ENCODE results near the gene C12orf43.

C12orf43 gene

DNA sequence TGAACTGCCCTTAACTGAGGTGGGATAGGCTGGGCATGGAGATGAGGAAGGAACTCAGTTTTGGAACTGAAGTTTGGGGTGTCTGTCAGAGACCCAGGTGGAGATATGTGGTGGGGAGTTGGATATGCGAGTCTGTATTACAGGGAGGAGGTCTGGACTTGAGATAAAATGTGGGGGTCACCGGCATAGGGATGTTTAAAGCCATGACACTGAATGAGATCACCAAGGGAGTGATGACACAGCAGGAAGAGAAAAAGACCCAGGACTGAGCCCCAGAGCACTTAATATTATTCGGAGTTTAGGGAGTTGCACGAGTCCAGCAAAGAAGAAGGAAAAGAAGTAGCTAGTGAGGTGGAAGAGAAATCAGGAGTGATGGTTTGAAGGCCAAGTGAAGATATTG lies 26.8 kb upstream of the C12orf43 start:
- Histone ChIP-seq H3K9me3 (ENCODE audit: control insufficient read depth, insufficient read depth, low read length) (no peaks in the 10 kb centered on the region), H3K4me1 (ENCODE audit: insufficient read depth, low read length) (no peaks in the 10 kb centered on the region), H3K9ac (ENCODE audit: low read depth, low read length) (no peak overlapping the region), H3K36me3 (ENCODE audit: insufficient read depth, low read length) (no peaks in the 10 kb centered on the region)

- no peaks in the 10 kb centered on the region for H3K36me3 ChIP-seq (ENCODE audit: insufficient read depth, low read length)
- no peak within 1 kb of the TSS for H3K9ac ChIP-seq (ENCODE audit: low read depth, low read length)
- H3K4me1 ChIP-seq (ENCODE audit: insufficient read depth, low read length), result peaks cover 5% of the 10 kb centered on the region
- H3K9me3 ChIP-seq (ENCODE audit: control insufficient read depth, insufficient read depth, low read length), result no peaks in the 10 kb centered on the region
Observed at GRCh38 chr12:121038861-121039668, 22.8 kb upstream of the C12orf43 start, which contains the start of gene OASL. OASL (minus strand) TSS chr12:121039246; CDS start chr12:121038971, 275 bp downstream.

GRCh38 chr12:121036810-121037326 lies 20.6 kb upstream of the C12orf43 start:
- H3K4me1 ChIP-seq (ENCODE audit: insufficient read depth, low read length), result peaks cover 5% of the 10 kb centered on the region
- no peaks in the 10 kb centered on the region for H3K9me3 ChIP-seq (ENCODE audit: control insufficient read depth, insufficient read depth, low read length)
- H3K36me3 ChIP-seq (ENCODE audit: insufficient read depth, low read length), result no peaks in the 10 kb centered on the region
- H3K9ac ChIP-seq (ENCODE audit: low read depth, low read length), result no peak overlapping the region

- no peaks in the 10 kb centered on the region for H3K9me3 ChIP-seq (ENCODE audit: control insufficient read depth, insufficient read depth, low read length)
- no peaks in the 10 kb centered on the region for H3K36me3 ChIP-seq (ENCODE audit: insufficient read depth, low read length)
- no peak overlapping the region for H3K9ac ChIP-seq (ENCODE audit: low read depth, low read length)
- peaks cover 5% of the 10 kb centered on the region for H3K4me1 ChIP-seq (ENCODE audit: insufficient read depth, low read length)
Observed at GRCh38 chr12:121034616-121035305, 18.5 kb upstream of the C12orf43 start.

- Histone ChIP-seq H3K9ac (ENCODE audit: low read depth, low read length) (no peak overlapping the region), H3K9me3 (ENCODE audit: control insufficient read depth, insufficient read depth, low read length) (no peaks in the 10 kb centered on the region), H3K4me1 (ENCODE audit: insufficient read depth, low read length) (peaks cover 5% of the 10 kb centered on the region), H3K36me3 (ENCODE audit: insufficient read depth, low read length) (no peaks in the 10 kb centered on the region)
Observed at GRCh38 chr12:121033625-121034349, 17.5 kb upstream of the C12orf43 start.

DNA sequence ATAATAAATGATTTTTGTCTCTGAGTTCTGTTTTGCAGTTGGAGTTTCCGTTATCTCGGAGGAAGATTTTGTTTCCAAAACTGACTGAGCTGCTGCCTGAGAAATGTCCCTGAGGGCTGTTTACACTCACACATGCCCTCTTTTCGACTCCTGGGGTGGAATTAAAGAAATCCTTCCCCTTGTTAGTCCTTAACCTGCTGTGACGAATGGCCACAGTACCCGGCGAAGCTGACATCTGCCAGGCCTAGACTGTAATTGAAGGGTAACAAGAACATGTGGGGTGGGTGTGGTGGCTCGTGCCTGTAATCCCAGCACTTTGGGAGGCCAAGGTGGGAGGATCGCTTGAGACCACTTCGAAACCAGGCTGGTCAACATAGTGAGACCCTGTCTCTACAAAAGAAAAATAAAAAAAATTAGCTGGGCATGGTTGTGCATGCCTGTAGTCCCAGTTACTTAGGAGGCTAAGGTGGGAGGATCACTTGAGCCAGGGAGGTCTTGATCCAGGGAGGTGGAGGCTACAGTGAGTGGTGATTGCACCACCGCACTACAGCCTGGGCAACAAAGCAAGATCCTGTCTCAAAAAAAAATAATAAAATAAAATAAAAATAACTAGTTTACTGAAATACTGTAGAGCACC lies 14.4 kb upstream of the C12orf43 start:
- no peak overlapping the region for H3K9ac ChIP-seq (ENCODE audit: low read depth, low read length)
- H3K9me3 ChIP-seq (ENCODE audit: control insufficient read depth, insufficient read depth, low read length), result no peaks in the 10 kb centered on the region
- H3K4me1 ChIP-seq (ENCODE audit: insufficient read depth, low read length), result peaks cover 5% of the 10 kb centered on the region
- H3K36me3 ChIP-seq (ENCODE audit: insufficient read depth, low read length), result no peaks in the 10 kb centered on the region

DNA sequence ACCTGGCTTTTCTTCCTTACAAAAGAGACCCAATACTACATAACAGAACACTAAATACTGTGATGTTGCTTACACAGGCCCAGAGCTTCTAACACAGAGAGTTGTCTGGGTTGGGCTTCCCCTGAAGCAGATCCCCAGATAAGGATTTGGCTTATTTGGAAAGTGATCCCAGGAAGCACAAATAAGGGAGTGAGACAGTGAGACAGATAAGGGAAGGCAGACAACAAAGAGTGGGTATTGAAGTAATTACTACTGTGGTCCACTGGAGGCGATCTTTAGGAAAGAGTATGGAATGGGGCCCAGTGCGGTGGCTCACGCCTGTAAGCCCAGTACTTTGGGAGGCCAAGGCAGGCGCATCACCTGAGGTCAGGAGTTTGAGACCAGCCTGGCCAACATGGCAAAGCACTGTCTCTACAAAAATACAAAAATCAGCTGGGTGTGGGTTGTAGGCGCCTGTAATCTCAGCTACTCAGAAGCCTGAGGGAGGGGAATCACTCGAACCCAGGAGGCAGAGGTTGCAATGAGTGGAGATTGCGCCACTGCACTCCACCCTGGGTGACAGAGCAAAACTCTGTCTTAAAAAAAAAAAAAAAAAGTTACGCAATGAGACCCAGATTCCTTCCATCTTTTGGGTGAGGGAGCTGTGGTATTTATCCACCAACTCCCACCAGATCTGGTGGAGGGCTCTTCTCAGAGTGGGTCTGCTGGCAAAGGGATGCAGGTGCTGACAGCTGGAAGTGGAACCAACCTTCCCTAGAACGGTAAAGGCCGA lies 10.2 kb upstream of the C12orf43 start:
- H3K4me1 ChIP-seq (ENCODE audit: insufficient read depth, low read length), result no peaks in the 10 kb centered on the region; the same call in 1 of the 2 replicates

DNA sequence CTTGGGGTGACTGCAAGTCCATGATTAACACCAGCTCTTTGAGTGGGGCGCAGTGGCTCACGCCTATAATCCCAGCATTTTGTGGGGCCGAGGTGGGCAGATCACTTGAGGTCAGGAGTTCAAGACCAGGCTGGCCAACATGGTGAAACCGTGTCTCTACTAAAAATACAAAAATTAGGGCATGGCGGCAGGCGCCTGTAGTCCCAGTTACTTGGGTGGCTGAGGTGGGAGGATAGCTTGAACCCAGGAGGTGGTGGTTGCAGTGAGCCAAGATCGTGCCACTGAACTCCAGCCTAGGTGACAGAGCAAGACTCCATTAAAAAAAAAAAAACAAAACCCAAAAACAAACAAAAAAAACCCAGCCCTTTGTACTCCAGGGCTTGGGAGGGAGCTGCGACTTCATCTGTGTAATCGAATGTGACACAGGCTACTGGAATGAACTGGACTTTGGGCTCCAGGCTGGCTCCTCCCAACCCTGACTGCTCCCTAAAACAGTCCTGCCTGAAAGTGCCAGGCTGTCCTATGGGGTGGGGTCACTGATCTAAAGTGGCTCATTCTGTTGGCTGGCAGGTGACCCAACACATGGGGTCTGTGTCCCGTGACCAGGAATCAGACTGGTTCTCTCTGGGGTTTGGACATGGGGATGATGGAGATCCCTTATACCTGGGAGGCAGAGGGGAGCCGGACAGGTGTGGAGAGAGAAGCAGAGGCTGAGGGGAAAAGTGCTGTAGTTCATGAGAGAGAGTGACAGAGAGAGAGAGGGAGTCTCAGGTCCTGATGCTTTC lies 9.3 kb upstream of the C12orf43 start:
- Histone ChIP-seq H3K9ac (ENCODE audit: low read depth, low read length) (no peak overlapping the region), H3K4me1 (ENCODE audit: insufficient read depth, low read length) (no peaks in the 10 kb centered on the region), H3K36me3 (ENCODE audit: insufficient read depth, low read length) (no peaks in the 10 kb centered on the region), H3K9me3 (ENCODE audit: control insufficient read depth, insufficient read depth, low read length) (no peaks in the 10 kb centered on the region)

More for the DNA sequence above, 10.2 kb upstream of the C12orf43 start:
- Histone ChIP-seq H3K9ac (ENCODE audit: low read depth, low read length) (no peak overlapping the region), H3K36me3 (ENCODE audit: insufficient read depth, low read length) (no peaks in the 10 kb centered on the region), H3K9me3 (ENCODE audit: control insufficient read depth, insufficient read depth, low read length) (no peaks in the 10 kb centered on the region)

DNA sequence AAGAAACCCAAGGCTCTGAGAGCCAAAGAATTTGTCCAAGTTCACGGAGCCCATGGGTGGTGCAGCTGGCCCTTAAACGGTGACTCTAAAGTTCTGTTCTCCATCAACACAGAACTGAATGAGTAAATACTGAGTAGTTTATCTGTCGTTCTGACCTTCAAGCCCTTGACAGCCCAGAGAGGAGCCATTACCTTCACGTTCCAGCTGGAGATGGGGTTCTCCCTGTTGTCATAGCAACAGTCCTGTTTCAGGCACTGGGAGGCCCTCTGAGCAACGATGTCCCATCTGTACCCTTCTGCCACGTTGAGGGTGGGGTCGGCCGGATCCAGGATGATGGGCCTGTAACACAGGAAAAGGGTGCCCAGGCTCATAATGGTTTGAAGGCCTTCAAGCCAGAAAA lies 7.5 kb upstream of the C12orf43 start:
- Histone ChIP-seq H3K36me3 (ENCODE audit: insufficient read depth, low read length) (no peaks in the 10 kb centered on the region), H3K9ac (ENCODE audit: low read depth, low read length) (no peak overlapping the region), H3K9me3 (ENCODE audit: control insufficient read depth, insufficient read depth, low read length) (no peaks in the 10 kb centered on the region), H3K4me1 (ENCODE audit: insufficient read depth, low read length) (no peaks in the 10 kb centered on the region)

DNA sequence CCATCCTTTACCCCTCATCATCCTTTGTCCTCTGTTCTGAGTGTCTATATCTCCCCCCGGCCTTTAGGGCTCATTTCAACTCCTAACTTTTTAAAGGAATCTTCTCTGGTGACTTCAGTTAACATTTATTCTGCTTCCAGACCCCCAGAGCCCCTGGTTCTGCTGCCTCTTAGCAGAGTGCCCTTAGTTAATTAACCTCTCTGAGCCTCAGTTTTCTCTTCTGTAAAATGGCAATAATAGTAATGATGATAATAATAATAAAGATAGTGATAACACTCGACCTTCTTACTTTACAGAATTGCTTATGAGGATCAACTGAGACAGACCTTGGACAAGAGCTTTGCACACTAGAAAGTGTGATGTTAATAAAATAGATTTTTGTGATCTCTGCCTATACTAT lies 6.4 kb upstream of the C12orf43 start:
- Histone ChIP-seq H3K9ac (ENCODE audit: low read depth, low read length) (no peak overlapping the region), H3K36me3 (ENCODE audit: insufficient read depth, low read length) (no peaks in the 10 kb centered on the region), H3K4me1 (ENCODE audit: insufficient read depth, low read length) (no peaks in the 10 kb centered on the region), H3K9me3 (ENCODE audit: control insufficient read depth, insufficient read depth, low read length) (no peaks in the 10 kb centered on the region)

DNA sequence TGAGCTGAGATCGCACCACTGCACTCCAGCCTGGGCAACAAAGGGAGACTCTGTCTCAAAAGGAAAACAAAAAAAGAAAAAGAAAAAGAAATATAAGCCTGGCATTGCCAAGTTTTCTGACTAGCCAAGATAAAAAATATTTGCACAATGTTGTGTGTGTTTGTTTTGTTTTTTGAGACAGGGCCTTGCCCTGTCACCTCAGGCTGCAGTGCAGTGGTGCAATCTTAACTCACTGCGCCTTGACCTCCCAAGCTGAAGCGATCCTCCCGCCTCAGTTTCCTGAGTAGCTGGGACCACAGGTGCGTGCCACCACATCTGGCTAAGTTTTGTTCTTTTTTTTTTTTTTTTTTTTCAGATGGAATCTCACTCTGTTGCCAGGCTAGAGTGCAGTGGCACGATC lies 5.5 kb upstream of the C12orf43 start:
- no peaks in the 10 kb centered on the region for H3K36me3 ChIP-seq (ENCODE audit: insufficient read depth, low read length)
- H3K9me3 ChIP-seq (ENCODE audit: control insufficient read depth, insufficient read depth, low read length), result no peaks in the 10 kb centered on the region
- H3K4me1 ChIP-seq (ENCODE audit: insufficient read depth, low read length), result no peaks in the 10 kb centered on the region
- H3K9ac ChIP-seq (ENCODE audit: low read depth, low read length), result no peak overlapping the region

GRCh38 chr12:121018860-121019617 lies 2.8 kb upstream of the C12orf43 start:
- no peak overlapping the region for H3K9ac ChIP-seq (ENCODE audit: low read depth, low read length)
- no peaks in the 10 kb centered on the region for H3K36me3 ChIP-seq (ENCODE audit: insufficient read depth, low read length)
- no peaks in the 10 kb centered on the region for H3K4me1 ChIP-seq (ENCODE audit: insufficient read depth, low read length)

More at GRCh38 chr12:121018860-121019617, 2.8 kb upstream of the C12orf43 start:
- H3K9me3 ChIP-seq (ENCODE audit: control insufficient read depth, insufficient read depth, low read length), result no peaks in the 10 kb centered on the region
